NCI-H146 treated with DMSO at 0.1 percent for 48 hours (cell line): ENCODE results near the gene SLC25A24.
"Not testable (repeated sequence)": the region's sequence is repeated elsewhere in the genome, so short reads cannot be mapped to it uniquely, and the experiment has no call there.

Experiments
- DNase-seq: peaks from one replicate; lab custom pipeline; 2025; ENCODE audit not compliant: unreplicated experiment; lab: John Stamatoyannopoulos, UW

The SLC25A24 gene

DNA sequence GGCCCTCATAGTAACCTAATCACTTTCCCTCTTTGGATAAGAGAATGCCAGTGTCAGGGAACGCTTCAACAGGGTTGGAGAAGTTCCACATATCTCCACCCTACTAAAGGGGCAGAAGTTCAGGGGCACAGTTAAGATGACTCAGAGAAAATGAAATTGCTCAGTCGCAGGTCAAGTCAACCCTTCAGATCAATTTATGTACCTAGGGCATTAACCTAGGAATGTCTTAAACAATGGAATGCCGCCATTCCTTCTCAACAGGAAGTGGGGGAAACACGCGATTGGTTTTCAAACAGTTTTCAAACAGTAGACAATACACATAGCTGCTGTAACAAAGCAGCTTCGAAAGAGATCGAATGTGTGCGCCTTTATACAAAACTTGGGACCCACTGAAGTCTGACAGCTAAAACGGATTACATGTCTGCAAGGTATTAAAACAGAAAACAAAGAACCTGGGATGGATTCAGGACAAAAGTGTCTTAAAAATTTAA lies 897 bp downstream of the SLC25A24 start:
- peak; percentile 29 for DNase-seq

DNA sequence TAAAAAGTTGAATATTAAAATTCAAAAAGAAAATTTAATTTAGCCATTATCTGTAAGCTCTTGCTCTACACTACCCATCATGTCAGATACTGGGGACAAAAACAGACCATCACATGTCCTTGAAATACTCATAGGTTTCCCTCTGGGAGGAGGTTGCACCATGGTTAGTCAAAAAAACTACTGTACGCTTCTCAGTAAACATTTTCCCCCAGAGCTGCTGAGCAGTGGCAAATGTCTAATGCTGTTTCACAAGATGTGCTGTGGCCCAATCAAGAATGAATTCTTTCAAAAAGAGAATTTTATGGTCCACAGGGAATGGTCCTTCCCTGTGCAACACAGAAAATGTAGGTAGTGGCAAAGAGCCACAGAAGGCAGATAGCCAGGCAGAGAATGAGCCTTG lies 6.1 kb downstream of the SLC25A24 start:
- DNase-seq = no peak

DNA sequence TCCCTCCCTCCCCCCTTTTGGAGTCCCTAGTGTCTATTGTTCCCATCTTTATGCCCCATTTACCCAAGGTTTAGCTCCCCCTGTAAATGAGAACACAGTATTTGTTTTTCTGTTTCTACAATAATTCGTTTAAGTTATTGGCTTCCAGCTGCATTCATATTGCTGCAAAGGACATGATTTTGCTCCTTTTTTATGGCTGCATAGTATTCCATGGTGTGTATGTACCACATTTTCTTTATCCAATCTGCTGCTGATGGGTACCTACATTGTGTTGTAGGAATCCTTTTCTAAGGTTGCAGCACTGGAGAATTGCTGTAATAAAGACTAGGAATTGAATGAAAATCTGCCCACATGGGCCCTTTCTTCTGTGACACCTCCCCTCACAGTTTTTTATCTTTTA lies 6.8 kb downstream of the SLC25A24 start:
- DNase-seq = no peak

DNA sequence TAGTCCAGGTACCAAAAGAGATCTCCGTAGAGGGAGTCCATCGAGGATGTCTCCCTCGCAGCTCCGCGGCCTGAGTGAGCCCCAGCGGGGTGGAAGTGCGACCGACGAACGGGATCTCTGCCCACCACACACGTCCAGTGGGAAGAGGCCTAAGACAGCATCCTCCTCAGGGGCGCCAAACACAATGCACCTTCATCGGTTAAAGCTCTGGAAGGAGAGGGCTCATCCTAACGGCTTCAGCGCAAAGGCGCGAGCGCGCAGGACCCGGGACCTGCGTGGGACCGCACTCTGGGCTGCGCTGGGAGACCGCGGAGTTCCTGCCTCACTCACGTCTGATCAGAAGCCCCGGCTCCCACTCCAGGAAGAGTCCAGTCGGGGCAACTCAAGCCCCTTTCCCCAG lies 7.6 kb downstream of the SLC25A24 start:
- no peak for DNase-seq

DNA sequence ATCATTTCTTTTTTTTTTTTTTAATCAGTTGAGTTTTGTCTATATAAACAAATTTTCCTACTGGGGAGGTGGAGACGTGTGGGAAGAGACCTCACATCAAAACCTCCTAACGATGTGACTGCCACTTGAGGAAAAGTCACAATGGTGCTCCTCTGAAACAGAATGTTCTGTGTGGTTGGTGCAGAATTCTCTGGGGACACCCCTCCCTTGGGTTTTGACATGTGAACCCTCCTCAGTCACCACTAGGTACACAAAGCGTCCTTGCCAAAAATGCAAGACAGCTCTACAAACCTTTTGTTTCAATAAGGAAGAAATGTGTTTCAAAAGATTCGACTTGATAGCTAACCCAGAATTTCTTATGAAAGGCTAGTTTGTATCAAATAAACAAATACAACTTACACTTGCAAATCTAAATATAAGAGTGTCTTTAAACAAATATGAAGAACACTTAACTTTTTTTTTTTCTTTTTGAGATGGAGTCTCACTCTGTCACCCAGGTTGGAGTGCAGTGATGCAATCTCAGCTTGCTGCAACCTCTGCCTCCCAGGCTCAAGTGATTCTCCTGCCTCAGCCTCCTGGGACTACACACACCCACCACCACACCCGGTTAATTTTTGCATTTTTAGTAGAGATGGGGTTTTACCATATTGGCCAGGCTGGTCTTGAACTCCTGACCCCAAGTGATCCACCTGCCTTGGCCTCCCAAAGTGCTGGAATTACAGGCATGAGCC lies 9.3 kb downstream of the SLC25A24 start:
- DNase-seq = no peak

DNA sequence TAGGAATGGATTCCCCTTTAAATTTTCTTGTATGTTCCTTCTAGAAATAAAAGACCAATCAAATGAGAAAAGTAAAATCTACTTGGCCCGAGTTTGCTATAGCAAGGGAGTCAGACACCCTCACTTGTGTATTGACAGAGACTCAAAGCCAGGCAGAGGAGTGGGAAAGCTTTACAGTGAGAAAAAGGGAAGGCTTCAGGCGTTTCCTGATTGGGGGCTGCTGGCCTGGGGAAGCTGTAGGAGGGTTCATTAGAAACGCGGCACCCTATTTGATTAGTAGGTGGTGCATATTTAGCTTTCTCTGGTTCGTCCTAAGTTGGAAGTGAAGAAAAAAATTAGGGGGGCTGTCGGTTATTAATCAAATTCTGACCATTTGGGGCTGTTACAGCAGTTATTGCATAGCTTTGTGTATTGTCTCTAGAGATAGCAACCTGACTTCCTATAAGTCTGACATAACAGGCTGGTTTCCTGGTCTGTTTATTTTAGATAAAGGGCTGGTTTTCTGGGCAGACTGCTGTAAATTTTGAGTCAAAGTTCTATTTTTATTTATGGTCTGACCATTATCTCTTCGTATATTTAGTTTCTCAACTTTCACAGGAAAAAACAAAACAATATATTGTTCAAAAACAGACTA lies 10.0 kb downstream of the SLC25A24 start:
- DNase-seq = no peak

DNA sequence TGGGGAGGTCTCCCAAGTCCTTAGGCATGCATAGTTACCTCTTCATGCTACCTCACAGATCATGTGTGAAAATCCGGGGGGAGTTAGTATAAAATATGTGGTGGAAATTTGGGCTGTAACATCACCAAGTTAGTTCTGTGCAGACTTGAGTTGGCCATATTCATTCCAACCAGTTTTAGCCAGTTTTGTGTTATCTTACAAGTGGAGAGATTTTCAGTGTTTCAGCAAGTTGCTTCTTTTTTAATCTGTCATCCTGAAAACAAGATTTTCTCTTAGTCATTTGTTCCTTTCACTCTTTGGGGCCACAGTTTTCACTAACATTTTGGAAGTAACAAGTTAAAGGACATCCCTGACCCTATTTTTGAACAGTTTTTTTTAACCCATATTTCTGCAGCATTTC lies 11.3 kb downstream of the SLC25A24 start:
- DNase-seq = no peak

DNA sequence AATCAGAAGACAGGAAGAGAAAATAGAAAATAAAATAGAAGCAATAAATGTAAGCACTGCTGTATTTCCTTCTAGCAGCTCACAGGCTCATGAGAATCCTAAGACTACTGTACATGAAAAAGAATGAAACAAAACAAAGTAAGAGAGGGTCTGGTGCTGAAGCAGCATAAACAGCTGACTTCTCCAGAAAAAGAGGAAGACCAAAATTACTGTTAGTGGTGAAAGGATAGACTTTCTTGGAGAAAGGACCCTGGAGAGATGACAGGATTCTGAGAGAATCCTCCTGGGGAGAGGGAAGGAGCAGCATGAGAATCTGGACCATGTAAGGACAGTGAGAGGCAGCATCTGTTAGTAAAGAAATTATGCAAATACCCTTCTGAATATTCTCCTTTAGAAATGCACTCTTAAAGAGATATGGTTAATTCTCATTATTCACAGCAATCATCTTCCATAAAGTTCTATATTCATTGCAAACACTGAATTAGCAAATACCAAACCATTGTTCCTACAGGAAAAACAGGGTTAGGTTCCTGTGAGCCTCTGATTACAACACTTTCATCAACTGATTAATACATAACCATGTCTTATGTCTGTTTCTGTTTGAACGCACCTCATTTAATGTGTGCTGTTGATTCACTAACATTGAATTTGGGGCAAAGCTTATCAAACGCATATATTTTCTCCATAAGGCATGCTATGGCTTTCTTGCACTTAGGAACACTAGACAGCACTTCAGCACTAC lies 17.0 kb downstream of the SLC25A24 start:
- no peak for DNase-seq

DNA sequence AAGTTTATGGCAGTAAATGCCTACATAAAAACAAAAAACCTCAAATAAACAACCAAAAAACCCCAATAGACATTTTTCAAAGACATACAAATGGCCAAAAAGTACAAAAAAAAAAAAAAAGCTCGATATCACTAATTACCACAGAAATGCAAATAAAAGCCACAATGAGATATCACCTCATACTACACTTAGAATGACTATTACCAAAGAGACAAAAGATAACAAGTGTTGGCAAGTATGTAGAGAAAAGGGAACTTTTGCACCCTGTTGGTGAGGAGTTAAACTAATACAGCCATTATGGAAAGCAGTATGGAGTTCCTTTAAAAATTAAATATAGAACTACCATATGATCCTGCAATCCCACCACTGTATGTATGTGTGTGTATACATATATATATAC lies 21.1 kb downstream of the SLC25A24 start:
- no peak for DNase-seq

DNA sequence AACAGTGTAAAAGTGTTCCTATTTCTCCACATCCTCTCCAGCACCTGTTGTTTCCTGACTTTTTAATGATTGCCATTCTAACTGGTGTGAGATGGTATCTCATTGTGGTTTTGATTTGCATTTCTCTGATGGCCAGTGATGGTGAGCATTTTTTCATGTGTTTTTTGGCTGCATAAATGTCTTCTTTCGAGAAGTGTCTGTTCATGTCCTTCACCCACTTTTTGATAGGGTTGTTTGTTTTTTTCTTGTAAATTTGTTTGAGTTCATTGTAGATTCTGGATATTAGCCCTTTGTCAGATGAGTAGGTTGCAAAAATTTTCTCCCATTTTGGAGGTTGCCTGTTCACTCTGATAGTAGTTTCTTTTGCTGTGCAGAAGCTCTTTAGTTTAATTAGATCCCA lies 37.7 kb downstream of the SLC25A24 start:
- DNase-seq = not testable (repeated sequence)

DNA sequence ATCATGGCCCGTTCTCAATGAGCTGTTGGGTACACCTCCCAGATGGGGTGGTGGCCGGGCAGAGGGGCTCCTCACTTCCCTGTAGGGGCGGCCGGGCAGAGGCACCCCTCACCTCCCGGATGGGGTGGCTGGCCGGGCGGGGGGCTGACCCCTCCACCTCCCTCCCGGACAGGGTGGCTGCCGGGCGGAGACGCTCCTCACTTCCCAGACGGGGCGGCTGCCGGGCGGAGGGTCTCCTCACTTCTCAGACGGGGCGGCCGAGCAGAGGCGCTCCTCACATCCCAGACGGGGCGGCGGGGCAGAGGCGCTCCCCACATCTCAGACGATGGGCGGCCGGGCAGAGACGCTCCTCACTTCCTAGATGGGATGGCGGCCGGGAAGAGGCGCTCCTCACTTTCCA lies 40.2 kb downstream of the SLC25A24 start:
- not testable (repeated sequence) for DNase-seq

DNA sequence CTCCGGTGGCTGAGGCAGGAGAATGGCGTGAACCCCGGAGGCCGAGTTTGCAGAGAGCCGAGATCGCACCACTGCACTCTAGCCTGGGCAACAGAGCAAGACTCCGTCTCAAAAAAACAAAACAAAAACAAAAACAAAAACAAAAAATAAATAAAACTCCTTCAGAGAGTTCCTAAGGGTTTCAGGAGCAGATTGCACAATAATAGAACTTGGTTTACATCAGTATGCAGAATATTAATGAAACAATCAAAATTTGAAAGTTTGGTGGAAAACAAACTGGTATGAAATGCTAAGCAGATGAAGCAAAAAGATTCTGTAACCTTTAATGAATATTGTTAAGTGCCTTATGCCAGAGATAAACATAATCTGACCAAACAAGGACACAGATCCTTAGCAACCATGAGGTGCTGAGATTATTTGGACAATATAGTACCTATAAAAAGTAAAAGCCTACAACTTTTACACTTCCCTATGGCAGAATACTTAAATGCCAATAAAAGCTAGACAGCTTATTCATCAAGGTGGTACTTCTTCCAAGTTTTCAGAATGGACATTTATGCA lies 41.2 kb downstream of the SLC25A24 start:
- no peak for DNase-seq

DNA sequence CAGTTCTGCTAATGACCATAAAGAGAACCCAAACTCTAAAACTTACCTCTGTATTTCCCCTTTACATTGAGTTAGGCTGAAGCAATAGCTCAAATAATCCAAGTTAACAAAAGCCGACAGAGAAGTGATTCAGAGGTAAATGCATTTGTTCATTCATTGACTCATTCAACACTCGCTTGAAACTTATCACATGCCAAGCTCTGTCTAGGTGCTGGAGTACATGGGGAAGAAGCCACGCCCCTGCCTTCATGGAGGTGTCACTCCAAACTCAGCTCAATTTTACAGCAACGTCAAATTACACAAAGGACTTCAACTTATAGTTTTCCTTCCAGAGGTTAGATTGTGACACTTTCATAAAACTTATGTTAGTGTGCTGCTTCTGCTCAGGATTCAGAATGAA lies 45.8 kb downstream of the SLC25A24 start:
- no peak for DNase-seq

DNA sequence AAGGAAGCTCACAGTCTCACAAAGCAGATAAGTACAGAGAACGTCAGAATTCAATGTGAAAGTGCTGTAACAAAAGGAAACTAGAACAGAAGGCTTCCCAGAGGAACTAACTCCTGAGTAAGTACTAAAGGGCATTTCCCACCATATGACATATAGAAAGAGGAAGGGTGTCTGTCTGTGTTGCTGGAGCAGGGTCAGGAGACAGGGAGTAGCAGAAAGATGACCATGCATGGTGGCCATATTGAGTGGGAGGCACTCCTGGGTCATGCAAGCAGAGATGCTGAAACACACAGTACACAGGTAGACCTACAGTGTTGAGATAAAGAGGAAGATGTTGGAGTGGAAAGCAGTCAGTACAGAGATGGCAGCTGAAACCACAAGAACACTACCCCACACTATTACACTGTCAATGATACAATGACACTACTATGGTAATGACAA lies 47.3 kb downstream of the SLC25A24 start:
- no peak for DNase-seq

DNA sequence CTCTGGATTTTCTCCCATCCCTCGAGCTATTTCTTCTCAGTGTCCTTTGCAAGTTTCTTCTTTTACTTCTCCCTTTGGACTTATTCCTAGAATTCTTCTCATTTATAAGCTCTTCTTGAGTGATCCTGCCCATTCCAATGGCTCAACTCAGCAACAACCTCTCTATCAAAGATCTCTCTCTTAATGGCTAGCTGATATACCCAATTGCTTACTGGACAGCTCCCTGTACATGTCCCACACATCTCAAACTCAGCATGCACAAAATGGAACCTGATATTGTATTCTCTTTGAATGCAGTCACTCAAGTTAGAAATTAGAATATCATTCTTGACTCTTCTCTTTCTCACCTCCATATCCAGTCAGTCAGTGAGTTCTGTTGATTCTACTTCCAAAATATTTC lies 48.6 kb downstream of the SLC25A24 start:
- no peak for DNase-seq

DNA sequence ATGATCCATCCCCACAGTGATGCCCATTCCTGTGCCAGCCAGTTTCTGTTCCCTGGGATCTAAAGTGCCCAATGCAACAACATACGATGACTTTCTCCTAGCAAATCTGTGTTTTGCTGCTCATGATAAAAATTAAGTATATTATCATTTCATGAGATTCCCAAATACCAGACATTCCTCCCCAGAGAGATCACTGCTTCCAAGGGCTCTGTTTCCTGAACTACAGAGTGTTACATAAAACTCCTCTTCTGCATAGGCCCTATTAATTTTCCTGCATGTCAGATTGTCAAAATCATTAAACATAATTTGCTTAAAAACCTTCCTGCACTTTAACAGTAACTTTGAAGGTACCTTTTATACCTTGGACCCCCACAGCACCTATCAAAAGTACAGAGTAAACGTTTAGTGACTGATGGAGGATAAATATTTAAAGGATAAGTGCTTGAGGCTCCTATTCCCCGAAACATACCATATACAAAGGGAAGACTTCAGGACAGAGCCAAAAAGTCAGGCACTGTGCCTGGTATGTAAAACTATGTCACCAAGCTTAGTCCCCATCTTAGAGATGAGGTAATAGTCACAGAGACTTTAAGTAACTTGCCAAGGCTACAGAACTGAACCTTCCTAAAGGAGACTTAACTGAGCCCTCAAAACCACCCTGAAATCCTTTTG lies 50.2 kb downstream of the SLC25A24 start:
- DNase-seq = no peak

DNA sequence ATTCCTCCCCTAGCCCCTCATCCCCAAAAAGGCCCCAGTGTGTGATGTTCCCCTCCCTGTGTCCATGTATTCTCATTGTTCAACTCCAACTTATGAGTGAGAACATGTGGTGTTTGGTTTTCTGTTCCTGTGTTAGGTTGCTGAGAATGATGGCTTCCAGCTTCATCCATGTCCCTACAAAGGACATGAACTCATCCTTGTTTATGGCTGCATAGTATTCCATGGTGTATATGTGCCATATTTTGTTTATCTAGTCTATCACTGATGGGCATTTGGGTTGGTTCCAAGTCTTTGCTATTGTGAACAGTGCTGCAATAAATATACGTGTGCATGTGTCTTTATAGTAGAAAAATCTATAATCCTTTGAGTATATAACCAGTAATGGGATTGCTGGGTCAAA lies 55.6 kb downstream of the SLC25A24 start:
- DNase-seq = not testable (repeated sequence)

DNA sequence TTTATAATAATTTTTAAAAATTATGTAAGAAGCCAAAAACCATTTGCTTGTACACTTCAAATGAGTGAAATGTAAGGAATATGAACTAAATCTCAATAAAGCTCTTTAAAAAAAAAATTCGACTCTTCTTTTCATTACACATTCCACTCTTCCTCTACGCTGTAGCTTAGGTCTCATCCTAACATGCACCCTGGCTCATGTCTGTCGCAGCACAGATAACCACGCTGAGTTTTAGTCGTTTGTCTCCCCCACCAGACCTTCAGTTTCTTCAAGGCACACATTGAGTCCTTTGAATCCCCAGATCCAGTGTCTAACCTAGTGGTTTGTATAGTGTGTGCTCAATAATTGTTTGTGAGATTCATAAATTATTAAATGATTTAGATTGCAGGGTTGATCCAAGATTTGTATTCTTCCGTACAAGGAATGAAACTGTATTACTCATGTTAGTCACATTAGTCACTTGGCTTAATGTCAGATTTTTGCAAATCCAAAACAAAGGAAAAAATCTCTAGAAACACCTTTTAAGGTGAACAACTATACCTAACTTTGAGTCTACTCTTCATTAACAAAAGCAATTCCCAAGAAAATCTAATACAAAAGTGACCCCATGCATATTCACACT lies 57.3 kb downstream of the SLC25A24 start:
- DNase-seq = no peak

DNA sequence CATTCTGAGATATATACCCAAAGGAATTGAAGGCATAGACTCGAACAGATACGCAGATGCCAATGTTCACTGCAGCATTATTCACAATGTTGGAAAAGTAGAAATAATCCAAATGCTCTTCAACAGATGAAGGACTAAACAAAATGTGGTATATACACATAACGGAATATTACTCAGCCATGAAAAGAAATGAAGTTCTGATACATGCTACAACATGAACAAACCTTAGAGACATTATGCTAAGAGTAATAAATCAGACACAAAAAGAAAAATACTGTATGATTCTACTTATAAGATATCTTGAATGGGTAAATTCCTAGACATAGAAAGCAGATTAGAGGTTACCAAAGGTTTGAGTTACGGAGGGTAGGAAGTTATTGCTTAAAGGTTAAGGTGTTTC lies 57.9 kb downstream of the SLC25A24 start:
- DNase-seq = no peak

DNA sequence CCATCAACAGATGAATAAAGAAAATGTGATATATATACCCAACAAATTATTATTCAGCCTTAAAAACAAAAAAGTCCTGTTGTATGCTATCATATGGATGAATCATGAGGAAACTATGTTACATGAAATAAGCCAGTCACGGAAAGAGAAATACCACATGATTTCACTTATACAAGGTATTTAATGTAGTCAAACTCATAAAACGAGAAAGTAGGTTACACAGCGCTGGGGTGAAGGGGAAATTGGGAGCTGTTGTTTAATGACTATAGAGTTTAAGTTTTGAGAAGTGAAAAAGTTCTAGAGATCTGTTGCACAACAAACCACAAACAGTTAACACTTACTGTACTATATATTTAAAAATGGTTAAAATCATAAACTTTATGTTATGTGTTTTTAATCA lies 58.5 kb downstream of the SLC25A24 start:
- DNase-seq = no peak

DNA sequence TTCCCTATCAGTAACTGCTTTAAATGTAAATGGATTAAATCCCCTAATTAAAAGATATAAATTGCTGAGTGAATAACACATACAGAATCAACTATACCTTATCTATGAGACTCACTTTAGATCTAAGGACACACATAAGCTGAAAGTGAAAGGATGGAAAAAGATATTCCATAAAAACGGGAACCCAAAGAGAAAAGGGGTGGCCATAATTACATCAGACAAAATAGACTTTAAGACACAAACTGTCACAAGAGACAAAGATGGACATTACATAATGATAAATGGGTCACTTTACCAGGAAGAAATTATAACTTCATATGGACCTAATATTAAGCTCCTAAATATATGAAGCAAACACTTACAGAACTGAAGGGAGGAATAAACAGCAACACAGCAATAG lies 59.2 kb downstream of the SLC25A24 start:
- no peak for DNase-seq
